GM21390 (cell line): ENCODE measurements around the gene SRD5A1.
A peak's percentile ranks its signal among the peaks of the same experiment; 100 is the strongest.

Experiments
- ATAC-seq: cut with Tn5 transposase; IDR thresholded peaks from one replicate; pipeline ENCODE4 v1.9.1; 2021; ENCODE audit not compliant: unreplicated experiment

The SRD5A1 gene

DNA sequence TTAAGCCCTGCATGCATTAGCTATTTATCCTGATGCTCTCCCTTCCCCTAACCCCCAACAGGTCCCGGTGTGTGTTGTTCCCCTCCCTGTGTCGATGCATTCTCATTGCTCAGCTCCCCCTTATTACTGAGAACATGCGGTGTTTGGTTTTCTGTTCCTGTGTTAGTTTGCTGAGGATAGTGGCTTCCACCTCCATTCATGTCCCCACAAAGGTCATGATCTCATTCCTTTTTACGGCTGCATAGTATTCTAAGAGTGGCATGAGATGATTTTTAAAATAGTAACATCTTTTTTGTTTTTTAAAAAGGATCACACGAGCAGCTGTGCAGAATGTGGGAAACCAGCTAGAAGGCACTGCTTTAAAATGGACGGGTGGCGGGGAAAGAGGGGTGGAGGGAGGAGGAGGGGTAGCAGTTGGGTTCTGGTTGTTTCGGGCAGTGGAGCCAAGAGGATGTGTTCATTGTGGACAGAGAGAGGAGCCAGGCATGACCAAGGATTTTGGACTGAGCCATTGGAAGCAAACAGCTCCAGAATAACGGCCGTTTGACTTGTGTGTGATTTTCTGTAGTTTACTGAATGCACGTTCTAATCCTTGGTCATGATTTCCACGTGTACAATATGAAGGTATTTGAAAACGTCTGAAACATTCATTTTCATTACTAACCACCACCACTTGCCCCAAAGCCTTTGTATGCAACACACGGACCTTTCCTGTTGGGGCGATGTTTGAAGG, 78.3 kb downstream of the SRD5A1 start:
- ATAC-seq: no peak

DNA sequence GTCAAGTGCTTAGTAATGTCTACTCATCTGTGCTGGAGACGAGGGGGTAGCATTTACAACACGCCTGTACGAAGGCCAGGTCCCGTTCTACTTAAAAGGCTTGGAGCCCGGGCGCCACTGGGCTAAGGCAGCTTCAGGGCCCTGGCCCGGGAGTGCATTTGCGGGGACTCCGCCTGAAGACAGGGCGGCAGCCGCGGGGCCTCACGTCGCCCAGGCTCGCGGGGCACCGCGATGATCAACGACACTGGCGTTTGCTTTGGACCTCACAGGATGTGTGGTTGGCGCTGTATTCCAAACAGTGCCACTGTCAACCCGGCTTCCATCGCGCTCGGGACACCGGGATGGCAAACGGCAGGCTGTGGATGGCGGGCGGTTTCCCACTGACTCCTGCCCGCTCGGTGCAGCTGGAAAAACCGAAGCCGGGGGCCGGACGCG, 78.9 kb downstream of the SRD5A1 start:
- peak; percentile 23 for ATAC-seq

DNA sequence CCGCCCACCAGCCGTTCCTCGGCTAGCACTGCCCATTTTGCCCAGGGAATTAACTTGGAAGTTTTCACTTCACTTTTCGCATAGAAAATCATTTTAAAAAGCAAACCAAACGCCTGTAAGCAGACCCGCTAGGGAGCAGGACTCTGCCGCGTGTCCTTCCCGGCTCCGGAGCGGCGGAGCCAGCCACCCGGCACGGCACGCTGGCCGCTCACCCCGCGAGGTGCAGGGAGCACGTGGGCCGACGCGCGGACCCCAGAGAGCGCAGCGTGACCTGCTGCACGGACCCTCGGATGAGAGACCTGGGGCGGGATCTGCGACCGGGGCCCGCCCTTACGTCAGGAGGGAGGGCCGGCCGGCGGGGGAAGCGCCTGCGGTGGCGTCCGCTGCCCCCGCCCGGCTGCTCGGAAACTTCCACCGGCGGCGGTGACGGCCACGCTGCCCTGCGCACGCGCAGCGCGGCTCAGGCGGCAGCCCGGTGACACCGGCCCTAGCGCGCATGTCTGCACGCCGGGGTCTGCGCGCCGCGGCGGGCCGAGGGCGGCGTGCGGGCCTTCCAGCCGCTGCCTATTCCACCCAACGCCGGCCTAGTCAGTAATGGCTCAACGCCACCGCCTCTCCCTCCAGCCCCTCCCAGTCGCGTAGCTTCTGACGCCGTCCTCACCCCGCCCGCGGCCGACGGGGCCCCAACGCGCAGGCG, 79.5 kb downstream of the SRD5A1 start:
- peak; percentile 57 for ATAC-seq

DNA sequence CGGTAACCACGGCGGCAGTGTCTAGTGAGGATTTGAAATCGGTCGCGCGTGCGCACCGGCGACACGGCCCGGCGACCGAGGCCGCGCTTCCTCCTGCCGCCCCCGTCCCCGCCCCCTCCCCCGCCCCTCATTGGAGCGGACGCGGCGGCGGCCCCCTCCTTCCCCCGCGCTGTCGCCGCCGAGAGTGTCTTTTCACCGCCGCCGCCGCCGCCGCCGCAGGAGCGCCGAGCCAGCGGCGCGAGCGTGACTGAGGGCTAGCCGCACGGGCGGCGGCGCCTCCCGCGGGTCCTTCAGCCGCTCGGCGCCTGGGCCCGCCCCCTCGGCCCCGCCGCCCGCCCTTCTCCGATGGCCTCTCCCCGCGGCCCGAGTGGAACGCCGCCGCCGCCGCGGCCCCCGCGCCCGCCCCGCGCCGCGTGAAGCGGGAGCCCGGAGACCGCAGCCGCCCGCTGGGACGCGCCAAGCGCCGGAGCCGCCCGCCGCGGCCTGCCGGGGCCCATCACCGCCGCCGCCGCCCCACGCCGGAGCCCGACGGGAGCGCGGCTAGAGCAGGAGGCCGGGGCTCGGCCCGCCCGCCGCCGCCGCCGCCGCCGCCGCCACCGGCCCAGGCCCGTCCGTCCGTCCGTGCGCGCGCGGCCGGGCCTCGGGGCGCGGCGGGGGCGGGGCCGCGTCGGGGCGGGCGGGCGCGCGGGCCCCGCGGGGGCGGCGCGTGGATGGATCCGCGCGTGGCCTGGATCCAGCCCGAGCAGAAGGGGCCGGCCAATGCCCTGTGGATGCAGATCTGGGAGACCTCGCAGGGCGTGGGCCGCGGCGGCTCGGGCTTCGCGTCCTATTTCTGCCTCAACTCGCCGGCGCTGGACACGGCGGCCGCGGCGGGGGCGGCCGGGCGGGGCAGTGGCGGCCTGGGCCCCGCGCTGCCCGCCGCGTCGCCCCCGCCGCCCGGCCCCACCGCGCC, 80.3 kb downstream of the SRD5A1 start, which contains the start of gene TENT4A:
Gene TENT4A (plus strand): TSS at position 159 of the 952 bp plus-strand sequence. CDS start 552 bp downstream, at position 711.
- peak; percentile 17 for ATAC-seq

DNA sequence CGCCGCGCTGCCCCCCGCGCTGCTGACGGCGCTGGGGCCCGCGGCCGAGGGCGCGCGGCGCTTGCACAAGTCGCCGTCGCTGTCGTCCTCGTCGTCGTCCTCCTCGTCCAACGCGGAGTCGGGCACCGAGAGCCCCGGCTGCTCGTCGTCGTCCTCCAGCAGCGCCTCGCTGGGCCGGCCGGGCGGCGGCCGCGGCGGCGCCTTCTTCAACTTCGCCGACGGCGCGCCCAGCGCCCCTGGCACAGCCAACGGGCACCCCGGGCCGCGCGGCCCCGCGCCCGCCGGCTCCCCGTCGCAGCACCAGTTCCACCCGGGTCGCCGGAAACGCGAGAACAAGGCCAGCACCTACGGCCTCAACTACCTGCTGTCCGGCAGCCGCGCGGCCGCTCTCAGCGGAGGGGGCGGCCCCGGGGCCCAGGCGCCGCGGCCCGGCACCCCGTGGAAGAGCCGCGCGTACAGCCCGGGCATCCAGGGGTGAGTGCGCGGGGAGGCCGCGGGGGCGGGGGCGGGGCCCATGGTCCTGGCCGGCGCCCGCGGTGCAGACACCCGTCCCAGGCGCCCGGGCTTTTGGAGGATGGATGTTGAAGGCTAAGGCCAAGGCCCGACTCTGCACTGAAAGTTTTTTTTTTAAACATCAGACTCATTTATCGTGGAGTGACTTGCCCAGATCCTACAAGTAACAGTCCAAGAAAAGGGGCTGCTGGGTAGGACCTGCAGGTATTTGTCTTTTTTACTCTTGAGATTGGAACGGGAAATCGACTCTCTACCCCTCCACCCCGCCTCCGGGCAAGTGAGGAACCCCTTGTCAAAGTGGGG, 81.2 kb downstream of the SRD5A1 start:
- no peak for ATAC-seq

DNA sequence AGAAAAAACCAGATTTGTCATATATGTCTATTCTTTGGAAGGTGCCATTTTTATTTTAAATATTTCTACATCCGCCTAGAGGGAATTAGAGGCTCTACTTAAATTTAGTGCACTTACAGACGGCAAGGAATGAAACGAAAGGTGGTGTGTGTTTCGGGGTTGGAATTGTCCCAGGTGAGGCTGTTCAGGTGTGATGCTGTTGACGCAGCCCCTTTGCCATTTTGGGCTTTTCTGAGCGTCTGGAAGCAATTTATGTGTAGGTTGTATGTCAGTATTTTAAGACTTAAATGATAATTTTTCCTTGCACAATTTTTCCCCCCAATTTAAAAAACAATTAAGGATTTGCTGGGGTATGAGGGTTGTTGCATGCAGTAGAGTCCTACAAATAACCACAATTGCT, 82.0 kb downstream of the SRD5A1 start:
- no peak for ATAC-seq

DNA sequence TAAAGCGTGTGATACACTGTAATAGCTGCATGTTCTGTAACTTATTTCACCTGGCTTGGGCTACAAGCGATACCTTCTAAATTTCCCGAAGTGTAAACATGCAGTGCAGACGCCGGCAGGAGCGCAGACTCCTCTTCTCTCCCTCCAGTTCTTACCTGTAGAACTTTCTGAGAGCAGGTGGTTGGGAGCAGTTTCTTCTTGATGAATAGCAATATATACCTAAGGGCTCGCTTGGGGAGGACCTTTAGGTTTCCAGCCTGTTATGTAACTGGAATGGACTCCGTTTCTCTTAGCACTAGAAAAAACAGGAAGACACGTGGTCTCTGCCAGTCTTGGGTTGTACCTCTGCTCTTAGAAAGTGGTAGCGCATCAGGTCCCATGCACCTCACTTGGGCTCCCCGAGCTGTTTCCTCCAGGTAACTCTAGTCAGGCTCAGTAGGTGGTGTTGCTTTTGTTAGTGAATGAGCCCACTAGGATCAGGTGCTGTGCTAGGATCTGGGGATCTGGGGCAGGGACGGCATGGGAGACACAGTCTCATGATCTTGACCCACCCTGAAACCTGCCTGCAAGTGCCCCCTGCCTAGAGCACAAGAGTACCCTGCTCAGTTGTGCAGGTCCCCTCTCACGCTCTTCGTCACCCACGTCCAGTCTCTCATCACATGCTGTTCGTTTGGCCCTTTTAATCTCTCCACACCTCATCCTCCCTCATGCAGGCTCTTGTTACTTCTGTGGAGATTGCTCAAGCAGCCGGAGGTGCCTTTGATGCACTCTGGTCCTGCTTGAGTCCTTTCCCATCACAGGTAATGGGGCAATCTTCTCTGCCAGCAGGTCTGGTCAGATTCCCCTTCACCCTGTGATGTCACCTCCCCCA, 82.8 kb downstream of the SRD5A1 start:
- no peak for ATAC-seq

DNA sequence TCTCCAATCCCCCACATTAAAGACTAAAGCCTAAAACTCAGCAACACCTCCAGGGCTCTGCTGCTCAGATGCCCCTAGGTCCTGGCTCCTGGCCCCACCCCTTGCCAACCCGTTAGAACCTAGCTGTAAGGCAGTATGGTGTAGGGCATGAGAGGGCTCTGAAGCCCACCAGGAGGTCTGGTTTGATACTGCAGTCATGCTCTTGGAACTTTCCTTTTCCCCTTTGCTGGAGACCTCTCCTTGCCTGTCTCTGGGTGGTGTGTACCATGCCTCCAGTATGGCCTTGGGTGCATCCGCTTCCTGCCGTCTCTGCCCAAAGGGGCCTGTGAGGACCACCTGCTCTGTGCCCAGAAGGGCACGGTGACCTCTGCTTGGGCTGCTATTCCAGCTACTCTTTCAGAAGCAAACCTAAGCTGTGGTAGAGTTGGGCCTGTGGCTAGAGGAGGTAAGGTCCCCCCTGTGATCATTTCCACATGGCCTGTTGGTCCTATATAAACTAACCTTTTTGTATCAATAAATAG, 83.4 kb downstream of the SRD5A1 start:
- ATAC-seq: no peak

DNA sequence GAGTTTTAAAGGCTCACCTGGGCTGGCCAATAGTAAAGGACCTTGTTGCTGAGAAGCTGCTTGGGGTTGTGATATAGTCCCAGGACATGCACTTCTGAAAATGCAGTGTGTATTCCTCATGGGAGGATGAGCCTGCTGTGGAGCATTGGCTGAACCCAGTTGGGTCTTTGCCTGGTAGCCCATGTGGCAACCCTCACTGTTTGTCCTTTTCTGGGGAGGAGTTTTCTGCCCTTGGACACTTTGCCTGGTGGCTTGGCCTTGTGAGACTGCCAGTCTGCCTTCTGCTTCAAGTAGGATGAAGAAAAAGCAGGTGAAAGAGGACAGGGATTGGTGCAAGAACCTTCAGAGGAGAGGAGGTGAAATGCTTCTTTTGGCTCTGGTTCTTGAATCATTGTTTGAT, 84.0 kb downstream of the SRD5A1 start:
- no peak for ATAC-seq

DNA sequence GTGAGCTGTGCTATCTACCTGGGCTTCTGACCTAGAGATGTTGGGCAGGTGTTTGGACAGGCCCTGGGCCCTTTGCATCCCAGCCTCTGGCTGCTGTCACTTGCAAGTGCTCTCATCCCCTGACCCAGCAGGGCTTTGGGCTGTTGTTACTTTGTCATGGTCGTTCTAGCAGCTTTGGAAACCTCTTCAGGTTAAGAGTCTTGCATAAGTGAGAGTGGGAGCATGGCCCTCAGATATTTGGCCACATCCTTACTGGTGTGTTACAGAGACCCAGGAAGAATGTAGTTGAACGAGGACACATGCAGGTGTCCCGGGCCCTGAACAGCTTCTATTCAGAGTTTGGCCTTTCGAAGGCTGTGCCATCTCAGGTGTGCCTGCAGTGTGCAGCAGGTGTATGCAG, 84.4 kb downstream of the SRD5A1 start:
- ATAC-seq: no peak

DNA sequence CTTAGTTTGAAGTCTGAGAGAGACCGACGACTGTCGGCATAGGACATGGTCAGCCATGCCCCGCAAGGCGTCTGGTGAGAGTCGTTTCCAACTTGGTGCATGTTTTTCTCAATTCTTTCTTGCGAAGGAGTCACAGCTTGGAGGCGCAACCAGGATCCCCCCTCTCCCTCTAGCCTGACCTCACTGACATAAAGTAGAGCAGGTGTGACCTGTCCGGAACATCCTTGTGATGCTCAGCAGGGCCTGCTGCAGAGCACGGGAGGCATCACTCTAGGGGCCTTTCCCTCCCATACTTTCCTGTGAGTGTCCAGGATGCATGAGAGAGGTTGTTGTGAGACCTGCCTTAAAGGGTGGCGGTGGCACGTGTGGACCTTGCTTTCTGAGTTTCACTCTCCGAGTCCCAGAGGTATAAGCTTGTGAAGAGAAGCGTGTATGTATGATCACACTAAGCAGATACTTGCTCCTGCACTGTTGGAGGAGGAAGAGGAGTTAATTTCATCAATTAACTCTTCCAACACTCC, 85.0 kb downstream of the SRD5A1 start:
- no peak for ATAC-seq

DNA sequence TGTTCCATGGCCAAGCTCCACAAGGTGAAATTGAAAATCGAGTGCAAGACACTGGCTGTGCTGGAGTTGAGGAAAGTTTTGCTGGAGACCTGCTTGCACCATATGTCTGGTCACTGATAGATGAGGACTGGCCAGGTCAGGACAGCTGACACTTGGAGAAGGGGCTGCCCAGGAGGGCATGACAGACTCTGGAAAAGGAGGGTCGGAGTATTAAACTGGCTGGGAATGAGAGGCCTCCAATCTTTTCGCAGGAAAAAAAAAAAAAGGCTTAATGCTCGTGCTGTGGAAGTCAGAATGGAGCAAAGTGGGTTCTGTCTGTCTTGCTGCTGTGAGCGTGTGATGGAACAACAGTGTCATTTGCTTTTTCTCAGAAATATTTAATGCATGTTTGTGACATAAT, 85.5 kb downstream of the SRD5A1 start:
- ATAC-seq: no peak

DNA sequence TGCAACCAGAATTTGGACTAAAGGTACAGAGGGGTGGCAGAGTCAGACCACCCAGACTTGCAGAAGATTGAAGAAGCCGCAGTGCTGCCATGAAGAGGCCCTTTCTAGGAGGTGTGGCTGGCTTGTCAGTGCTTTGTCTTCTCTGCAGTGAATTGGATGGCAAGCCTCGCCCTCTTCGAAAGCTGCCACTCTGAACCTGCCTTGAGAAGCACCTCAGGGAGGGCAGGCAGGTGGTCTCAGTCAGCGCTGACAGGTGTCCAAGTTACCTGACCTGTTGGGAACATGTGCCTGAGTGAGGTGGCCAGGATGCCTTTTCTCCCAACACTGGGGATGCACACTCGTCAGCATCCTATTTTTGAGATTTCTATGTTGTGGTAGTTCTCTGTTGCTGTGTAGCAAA, 86.2 kb downstream of the SRD5A1 start:
- no peak for ATAC-seq

DNA sequence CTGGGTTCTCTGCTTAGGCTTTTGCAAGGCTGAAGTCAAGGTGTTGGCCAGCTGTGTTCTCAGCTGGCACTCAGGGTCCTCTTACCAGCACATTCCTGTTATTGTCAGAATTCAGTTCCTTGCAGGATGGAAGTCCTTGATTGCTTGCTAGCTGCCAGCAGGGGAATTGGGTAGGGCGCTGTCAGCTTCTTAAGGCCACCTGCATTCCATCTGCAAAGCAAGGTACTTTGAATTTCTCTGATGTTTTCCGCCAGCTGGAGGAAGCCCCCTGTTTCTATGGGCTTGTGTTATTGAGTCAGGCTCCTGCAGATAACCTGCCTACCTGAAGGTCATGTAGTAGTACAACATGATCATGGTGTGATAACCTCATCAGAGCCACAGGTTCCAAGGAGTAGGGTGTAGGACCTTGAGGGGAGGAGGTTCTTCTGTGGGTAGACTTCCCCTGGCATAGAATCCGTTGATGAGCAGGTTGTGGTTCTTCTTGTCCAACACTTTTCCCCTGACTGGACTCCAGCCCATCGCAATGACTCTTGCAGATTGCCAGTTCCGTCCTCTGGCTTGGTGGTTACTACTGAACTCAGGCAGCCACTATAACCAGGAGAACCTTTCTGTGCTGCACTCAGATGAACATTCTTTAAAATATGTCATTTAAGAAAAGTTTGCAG, 86.8 kb downstream of the SRD5A1 start:
- ATAC-seq: no peak

DNA sequence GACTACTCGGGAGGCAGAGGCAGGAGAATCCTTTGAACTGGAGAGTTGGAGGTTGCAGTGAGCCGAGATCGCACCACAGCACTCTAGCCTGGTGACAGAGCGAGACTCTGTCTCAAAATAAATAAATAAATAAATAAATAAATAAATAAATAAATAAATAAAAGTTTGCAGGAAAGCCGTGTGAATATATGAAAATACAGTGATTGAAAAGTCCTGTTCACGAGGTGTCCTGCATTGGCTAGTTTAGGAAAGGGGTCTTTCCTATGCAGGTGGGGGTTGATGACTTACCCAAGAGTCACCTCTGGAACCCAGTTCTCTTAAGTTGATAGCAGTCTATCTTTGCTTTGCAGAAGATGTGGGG, 87.3 kb downstream of the SRD5A1 start:
- no peak for ATAC-seq

DNA sequence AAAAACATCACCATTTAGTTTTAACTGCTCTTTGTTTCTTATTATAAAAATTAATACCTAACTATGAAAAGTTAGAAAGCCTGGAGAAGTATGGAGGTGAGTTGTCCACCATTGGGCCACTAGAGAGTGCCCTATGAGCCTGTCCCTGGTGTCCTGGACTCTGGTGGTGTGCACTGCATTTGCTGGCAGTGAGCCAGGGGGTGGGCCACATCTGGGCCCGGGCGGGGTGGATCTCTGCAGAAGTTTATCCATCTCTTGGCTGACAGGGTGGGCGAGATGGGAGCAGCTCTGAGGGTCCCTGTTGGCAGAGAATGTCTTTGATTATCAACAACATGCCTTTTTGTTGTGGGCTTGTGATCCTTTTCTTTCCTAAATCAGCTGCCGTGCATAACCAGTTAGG, 88.2 kb downstream of the SRD5A1 start:
- no peak for ATAC-seq

DNA sequence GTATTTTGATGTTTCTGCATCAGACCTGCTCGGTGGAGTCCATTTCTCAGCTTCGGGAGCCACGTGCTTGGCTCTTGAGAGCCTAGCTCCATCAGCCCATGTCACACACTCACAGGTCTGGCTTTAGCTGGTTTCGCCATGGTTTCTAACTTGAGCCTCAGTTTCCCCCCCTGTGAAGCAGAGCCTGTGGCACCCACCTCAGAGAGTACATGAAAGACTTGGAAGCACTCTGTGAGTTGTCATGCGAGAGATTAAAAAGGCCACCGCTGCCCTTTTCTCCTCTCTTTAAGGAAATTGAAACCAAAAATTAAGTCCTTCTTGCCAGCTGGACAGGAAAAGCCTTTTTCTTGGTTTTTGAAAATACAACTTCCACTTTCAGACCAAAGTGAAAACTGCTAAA, 88.8 kb downstream of the SRD5A1 start:
- ATAC-seq: peak; percentile 66

DNA sequence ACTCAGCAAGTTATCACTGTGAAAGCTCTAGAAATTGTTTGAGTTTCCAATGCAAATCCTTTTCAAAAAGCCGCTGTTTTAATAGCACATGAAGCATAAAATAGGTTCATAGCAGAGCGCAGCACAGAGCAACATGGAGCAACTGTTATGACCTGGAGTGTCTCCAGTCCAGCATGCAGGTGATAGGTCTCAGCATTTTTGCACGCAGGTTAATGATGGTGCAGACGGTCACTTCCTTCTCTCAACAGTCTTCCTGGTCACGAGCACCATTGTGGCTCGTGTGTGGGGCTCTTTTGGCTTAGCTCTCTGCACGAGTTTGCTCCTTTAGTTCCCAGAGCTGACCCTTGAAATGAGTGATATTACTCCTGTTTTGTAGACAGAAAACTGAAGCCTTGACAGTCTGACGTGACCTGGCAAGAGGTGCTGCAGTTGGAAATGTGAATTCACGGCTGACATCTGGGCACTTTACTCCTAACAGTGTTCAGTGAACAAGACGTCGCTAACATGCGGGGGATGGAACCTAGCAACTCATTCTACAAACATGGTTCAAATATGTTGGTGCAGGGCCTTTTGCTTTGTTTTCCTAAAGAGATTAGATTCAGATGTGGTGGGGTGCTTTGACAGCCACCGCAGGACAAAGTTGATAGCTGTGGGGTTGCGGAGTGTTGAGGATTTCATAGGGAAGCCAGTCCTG, 90.0 kb downstream of the SRD5A1 start:
- no peak for ATAC-seq
